ENCODE data around the gene BCAR3.

Gene BCAR3

GRCh38 chr1:93541045-93541444 lies 140.6 kb downstream of the BCAR3 start:
- no peak for DNase-seq (ENCODE audit: low read depth)

GRCh38 chr1:93537924-93538323 lies 143.7 kb downstream of the BCAR3 start:
- no peak for DNase-seq (ENCODE audit: low read depth)

- DNase-seq (ENCODE audit: low read depth), result no peak
These were observed 144.2 kb downstream of the BCAR3 start for GRCh38 chr1:93537396-93537795.

GRCh38 chr1:93533677-93534076 lies 148.0 kb downstream of the BCAR3 start:
- DNase-seq (ENCODE audit: low read depth), result no peak

- DNase-seq (ENCODE audit: low read depth), result no peak
These were observed 148.8 kb downstream of the BCAR3 start for GRCh38 chr1:93532780-93533378.

- DNase-seq (ENCODE audit: low read depth), result no peak
These were observed 150.4 kb downstream of the BCAR3 start for GRCh38 chr1:93531193-93531592.

GRCh38 chr1:93528412-93528811 lies 153.2 kb downstream of the BCAR3 start:
- DNase-seq (ENCODE audit: low read depth), result no peak

GRCh38 chr1:93526431-93526830 lies 155.2 kb downstream of the BCAR3 start:
- DNase-seq (ENCODE audit: low read depth), result no peak

- DNase-seq (ENCODE audit: low read depth), result no peak
These were observed 156.2 kb downstream of the BCAR3 start for GRCh38 chr1:93525431-93525830.

GRCh38 chr1:93522721-93523120 lies 158.9 kb downstream of the BCAR3 start:
- no peak for DNase-seq (ENCODE audit: low read depth)

- no peak for DNase-seq (ENCODE audit: low read depth)
These were observed 160.0 kb downstream of the BCAR3 start for GRCh38 chr1:93521618-93522017.

GRCh38 chr1:93519199-93519829 lies 162.3 kb downstream of the BCAR3 start:
- no peak for DNase-seq (ENCODE audit: low read depth)

GRCh38 chr1:93518516-93518915 lies 163.1 kb downstream of the BCAR3 start:
- DNase-seq (ENCODE audit: low read depth), result no peak

- no peak for DNase-seq (ENCODE audit: low read depth)
These were observed 165.5 kb downstream of the BCAR3 start for GRCh38 chr1:93516164-93516563.

All from stimulated activated CD8-positive, alpha-beta memory T cell treated with anti-CD3 and anti-CD28 coated beads, Interleukin-15, amount 100 ng/mL, for 24 hours (primary cell).